Astrocyte of the hippocampus (primary cell): ENCODE data around the gene ST6GALNAC3.
"Not testable (repeated sequence)": the region's sequence is repeated elsewhere in the genome, so short reads cannot be mapped to it uniquely, and the experiment has no call there.

ENCODE experiments used
- DNase-seq: peaks from one replicate; pipeline ENCODE4 v3.0.0; 2011; ENCODE audit warnings: low read depth, low spot score

Gene ST6GALNAC3

DNA sequence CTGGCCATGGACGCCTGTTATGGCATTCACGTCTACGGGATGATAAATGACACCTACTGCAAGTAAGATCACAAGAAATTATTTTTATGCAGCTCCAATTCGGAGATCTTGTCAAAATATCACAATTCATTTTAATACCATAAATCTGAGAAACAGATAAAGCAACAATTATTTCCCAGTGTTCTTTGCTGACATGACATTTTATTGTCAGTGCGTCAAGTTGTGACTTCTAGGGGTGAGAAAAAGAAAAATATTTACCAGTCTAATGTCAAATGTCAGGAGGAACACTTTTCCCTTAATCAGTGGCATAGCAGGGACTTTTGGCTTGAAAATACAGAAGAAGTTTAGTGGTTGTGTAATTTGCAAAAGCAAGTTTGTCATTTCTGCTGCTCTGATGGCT, 553.0 kb downstream of the ST6GALNAC3 start:
- DNase-seq = no peak

DNA sequence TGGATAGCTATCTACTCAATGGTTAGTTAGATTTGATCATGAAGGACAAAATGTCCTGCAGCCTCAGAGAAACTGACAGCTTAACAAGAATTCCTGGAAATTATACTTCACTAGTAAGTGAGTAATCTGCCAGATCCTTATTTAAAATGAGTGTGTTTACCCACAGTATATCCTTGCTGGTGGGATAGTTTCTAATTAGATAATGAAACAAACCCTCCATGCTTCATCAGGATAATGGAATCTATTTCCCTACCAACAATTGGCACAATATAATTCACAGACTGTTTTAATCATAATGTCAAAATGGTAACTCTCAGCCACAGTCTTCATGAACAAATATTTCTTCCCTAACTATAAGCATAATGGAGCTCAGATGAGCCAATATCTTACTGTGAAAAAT, 553.4 kb downstream of the ST6GALNAC3 start:
- DNase-seq = no peak

DNA sequence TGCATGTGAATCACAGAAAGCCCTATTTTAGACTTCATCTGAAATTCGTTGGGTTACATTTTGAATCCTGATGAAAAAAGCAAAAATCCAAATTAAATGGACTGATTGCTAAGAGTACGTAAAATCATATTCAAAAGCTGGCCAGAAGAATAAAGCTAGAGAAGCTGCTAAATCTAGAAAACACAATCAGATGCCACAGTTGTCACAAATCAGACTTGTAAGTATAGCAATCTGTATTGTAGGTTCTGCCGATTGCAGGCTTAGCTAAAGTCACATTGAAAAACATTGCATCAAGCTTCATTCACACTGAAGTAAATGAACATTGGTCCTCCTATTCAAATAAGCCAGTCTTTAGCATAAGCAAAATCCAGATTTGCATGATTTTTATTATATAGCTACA, 557.6 kb downstream of the ST6GALNAC3 start:
- no peak for DNase-seq

DNA sequence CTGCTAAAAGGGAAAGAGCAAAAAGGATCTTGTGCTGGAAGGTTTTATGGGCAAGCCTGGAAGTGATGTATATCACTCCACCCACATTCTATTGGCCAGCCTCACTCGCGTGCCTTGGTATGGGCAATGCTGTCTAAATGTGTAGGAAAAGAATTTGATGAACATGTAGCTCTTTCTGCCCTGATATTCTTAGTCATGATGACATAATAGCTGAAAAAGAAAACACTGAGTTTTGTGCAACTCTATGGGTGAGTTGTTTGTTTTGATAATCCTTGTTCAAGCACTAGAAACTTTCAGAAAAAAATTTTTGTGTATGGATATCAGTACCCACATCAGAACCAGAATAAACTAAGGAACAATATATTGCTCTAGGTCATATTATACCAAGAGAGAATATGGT, 561.2 kb downstream of the ST6GALNAC3 start:
- no peak for DNase-seq

DNA sequence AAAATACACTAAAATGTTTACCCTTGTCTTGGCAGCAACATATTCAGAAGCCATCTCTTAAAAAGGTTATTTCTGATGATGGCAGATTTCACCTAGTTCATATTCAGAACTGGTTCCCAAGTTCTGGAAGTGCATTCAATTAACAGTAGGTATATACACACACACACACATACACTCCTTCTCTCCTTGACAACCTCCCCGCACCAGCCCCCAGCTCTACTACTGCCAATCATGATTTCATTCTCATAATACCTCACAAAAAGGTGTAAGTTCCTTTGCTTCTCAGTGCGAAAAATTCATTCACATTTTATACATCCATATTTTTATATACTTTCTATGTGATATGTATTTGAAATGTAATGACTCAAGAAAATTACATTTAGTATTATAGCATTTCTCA, 564.6 kb downstream of the ST6GALNAC3 start:
- no peak for DNase-seq

DNA sequence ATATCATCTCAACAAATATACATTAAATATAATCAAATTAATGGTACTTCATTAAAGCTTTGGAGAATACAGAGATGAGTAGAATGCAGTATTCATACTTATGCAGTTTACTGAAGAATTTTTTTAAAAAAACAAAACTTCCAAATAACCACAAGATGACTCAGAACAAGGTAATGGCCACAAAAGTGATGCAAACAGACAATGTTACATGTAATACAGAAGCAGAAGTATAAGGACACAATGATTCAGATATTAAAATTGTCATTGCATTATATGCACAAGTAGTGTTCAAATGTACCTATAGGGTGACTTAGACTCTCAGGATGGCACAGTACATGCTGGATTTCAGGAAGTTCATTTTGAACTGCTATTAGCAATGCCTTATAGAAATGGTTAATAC, 565.5 kb downstream of the ST6GALNAC3 start:
- peak; percentile 32 for DNase-seq

DNA sequence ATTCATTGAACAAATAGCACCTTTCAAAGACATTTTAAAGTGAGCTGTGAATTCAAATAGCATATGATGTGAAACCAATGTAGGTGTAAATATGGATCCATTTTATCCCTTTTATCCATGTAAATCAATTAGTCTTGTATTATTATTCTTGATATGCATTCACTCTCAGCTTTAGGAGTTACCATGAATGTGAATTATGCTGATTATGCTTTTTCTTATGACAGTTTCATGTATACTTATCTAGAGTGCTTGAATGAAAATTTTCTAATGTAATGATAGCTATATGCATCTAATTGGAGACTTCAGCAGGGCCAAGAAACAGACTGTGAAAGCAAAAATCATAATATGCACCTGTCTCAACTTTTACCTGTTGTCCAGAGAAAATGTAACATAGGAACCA, 566.2 kb downstream of the ST6GALNAC3 start:
- DNase-seq = no peak

DNA sequence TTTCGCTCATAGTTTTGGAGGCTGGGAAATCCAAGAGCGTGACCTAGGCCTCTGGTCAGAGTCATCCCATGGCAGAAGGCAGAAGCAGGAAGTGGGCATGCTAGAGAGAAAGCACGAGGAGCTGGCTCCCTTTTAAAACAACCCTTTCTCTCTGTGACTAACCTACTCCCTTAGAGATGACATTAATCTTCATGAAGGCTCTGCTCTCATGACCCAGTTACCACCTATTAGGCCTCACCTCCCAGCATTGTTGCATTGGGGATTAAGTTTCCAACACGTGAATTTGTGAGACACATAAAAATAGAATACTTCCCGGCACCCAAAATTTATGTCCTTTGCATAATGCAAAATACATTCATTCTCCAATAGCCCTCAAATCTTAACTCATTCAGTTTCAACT, 569.6 kb downstream of the ST6GALNAC3 start:
- no peak for DNase-seq

DNA sequence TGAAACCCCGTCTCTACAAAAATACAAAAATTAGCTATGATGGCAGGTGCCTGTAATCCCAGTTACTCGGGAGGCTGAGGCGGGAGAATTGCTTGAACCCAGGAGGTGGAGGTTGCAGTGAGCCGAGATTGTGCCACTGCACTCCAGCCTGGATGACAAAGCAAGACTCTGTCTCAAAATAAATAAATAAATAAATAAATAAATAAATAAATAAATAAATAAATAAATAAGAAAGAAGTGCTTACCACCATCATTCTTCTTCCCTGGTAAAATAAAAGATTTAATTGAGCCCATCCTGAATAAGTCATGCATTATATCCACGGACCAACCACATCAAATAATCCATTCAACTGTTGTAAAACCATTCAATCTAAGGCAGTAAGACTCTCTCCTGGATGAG, 578.3 kb downstream of the ST6GALNAC3 start:
- DNase-seq = not testable (repeated sequence)

DNA sequence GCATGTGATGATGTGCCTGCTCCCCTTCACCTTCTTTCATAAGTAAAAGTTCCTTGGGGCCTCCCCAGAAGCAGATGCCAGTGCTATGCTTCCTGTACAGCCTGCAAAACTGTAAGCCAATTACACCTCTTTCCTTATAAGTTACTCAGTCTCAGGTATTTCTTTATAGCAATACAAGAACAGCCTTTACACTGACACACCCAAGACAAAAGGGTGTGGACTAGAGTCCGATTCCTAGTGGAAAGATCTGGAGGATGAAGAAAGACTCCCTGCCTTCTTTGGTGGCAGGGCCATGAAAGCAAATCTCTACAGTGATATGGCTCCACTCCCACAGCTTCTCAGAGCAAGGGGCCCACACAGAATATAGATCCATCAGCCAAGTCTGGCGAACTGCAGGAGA, 583.1 kb downstream of the ST6GALNAC3 start:
- no peak for DNase-seq

DNA sequence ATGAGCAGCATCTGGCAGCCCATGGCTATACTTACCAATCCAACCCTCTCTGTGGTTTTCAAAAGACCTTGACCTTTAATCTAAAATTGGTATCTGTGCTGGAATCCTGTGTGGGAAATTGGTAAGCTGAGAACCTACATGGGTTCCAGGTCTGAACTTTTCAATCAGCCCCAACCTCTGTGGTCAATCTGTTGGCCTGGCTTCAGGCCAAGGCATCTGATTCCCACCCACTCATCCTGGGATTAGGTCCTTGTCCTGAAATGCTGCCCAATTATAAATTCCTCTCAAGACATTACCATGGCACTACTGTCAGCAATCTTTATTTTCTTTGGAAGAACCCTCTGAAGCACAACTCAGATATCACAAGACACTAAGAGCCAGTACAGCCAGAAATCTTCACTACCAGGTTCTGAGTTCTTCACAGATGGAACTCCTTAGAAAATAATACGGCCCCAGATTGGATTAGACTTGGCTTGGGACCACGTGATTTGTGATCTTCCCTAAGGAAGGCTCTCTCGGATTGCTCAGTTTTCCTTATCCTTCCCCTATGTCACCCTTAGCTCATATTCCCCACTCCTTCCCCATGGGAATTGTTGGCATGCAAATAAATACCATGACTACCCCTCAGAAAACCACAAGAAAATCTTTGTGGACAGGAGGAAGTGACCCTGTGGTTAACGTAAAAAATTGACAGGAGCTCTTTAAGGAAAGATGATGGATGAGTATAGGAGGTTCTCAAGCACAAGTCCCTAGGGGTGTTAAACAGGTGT, 584.8 kb downstream of the ST6GALNAC3 start:
- DNase-seq = peak; percentile 53

DNA sequence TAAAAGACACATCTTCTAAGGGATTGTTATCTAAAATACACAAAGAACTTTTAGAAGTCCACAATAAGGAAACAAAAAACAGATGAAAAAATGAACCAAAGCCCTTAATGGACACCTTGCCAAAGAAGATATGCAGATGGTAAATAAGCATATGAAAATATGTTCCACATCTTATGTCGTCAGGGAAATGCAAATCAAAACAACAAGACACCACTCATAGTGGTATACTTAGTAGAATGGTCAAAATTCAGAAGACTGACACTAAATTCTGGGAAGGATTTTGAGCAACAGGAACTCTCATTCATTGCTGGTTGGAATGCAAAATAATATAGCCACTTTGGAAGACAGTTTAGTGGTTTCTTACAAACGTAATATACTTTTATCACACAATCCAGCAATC, 587.0 kb downstream of the ST6GALNAC3 start:
- DNase-seq = no peak

DNA sequence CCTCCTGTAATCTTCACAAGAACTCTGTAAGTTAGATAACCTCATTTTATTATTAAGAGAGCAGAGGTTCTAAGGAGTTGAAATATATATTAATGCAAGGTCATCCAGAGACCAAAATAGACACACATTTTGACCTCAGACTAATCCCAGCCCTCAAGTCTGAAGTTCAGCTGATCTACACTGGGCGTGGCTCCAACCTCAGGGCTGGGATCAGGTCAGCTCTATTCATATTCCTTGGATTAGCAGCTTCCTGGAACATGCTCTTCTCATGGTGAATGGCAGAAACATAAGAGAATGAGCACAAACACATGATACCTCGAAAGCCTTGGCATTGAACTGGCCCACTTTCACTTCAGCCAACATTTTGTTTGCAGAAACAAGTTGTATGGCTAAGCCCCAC, 592.0 kb downstream of the ST6GALNAC3 start:
- DNase-seq = no peak

DNA sequence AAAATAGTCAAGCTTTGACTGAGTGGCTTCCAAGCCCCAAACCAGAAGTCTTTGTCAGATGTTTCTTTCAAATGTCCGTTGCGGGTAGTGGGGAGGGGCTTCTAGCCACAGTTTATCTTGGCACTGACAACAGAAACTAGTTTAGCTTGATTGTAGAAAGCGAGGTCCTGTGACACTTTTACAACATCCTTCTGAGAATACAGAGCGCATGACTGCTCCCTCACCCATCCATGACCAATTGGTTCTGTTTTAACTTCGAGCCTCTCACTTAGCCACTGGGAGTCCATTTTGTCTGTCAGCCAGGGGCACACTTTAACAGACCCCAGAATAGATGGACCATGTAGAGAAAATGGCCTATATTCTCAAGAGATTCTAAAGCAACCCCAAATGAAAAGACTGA, 593.5 kb downstream of the ST6GALNAC3 start:
- DNase-seq = peak; percentile 44

DNA sequence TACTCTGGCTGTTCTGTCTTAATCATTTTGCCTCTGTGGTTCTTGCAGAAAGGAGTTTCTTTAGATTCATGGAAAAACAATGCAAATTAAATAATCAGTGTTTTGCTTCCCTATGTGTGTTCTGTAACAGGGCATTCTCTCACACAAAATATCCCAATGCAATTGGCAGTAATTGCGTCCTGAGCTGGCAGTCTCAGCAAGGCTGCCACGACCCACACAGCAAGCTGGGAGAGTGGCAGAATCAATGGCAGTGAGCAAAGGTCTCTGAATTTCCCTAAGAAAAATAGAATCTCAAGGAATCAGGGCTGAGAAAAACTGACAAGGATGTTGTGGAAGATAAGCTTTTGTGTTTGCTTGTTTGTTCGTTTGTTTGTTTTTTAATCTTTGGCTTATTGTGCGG, 594.6 kb downstream of the ST6GALNAC3 start:
- no peak for DNase-seq

DNA sequence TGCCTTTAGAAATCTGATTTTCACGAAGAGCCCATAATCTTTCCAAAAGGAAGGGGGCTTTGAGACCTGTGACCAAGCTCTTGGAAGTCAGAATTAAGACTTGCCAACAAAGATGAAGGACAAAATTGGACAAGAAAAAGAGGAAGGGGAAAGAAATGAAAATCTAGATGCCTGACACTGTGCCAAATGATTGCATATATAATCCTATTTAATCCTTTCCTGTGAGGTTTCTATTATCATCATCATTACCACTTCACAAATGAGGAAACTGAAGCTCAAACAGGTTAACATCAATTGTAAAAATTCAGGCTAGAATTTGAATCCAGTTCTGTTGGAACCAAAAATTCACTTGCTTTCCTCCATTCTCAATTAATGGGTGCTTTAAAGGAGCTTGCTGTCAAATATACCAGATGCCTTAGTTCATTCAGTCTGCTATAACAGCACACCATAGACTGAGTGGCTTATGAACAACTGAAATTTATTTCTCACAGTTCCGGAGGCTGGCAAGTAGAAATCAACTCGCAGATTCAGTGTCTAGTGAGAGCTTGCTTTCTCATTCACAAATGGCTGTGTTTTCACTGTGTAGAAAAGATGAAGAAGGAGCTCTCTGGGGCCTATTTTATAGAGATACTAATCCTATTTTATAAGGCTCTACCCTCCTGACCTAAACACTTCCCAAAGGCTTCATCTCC, 595.2 kb downstream of the ST6GALNAC3 start:
- DNase-seq = no peak

DNA sequence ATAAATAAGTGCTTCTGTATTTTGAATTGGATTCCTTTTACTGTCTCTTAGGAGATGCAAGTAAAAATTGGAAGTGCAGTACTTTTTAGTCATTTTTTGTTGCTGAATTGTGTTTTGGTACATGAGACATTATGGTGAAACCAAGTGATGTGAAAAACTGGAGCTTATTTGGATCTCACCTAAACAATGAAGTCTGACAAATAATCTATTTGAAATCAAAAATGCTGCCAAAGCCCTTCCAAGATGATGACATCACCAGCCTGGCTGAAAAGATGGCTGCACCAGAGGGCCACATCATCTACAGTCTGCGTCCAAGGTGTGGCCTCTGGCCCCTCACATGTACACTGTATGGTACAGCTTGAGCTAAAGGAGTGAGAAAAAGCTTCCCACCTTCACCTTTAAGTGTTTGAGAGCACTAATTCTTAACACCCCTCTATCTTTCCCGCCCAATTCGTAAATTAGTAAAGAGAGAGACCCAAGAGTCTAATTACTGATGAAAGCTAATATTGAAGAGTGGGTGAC, 600.2 kb downstream of the ST6GALNAC3 start:
- DNase-seq = no peak

DNA sequence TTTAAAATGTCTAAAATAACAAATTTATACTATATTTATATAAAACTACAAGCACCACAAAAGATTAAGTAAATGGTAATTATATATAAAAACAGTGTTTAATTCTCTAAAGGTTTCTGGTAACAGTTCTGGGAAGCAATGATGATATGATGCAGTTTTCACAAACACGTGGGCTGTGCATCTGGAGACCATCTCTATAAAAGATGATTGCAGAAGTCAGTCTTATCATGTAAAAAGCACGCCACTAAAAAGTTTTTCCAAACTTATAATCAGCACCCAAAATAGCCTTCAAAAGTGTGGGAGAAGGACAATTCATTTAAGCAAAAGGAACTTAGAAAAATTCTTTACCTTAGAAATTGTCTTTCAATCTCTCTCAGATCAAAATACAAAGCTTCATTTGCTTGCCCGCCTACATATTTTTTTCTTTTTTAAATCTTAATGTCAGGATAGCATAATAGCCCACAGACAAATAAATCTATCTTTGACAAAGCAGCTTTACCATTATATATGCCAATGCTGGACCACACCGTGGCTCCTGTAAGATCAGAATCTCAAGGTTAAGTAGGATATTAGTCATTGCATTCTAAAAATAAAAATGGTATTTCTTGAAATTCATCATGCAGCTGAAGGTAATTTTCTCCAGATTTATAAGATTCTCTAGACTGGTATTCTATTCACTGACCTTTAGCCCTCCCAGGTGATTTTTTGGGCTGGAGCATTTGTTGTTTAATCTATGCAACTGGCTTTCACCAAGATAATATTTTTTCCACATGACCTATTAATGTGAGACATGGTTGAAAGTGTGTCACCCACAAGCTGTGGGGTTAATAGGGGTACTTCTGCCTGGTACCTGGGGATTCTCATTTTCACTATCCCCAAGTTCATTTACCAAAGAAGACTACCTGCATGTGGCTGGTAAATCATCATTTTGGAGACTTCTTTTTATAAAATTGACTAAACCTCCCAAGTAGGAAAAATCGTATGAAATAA, 603.2 kb downstream of the ST6GALNAC3 start:
- no peak for DNase-seq

DNA sequence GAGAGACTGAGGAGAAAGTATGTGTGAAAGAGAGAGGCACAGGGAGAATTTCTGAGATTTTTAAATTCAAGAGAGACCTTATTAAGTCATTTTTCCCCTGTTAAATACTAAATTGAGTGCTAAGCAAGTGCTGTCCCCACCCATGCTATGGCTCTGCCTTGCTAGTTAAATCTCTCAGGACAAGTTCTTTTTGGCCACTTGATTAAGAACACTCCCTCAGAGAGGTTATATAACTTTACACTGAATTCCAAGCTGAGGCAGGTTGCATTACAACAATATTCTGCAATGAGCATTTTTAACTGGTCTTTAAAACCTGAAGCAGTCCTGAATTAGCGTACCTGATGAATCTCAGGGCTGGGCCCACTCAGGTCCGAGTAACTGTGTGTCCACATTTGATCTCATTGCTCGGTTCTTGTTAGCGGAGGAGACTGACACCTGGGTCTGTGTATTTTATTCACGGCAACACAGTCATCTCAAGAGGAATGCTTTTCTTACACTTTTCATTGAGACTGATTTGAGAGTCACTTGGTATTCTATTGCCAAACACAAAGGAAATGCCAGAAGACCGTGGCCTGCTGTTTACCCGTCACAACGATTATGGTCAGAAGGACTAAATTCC, 605.1 kb downstream of the ST6GALNAC3 start:
- no peak for DNase-seq

DNA sequence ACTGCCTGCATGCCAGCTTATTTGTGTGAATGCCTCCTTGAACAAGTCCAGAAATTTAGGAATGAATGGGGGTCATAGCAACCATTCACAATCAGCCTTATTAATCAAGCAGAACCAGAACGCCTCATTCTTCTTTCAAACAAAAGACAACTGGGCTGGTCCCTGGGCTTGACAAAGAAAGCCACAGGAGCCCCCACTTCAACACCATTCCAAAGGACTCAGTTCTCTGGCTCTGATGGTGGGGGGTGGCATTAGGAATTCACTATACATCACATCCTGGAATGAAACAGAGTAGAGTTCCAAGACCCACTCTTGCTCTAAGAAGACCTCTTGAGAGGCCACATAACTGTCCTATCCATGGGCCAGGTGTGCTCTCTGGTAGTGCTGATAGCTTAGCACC, 606.1 kb downstream of the ST6GALNAC3 start:
- no peak for DNase-seq

DNA sequence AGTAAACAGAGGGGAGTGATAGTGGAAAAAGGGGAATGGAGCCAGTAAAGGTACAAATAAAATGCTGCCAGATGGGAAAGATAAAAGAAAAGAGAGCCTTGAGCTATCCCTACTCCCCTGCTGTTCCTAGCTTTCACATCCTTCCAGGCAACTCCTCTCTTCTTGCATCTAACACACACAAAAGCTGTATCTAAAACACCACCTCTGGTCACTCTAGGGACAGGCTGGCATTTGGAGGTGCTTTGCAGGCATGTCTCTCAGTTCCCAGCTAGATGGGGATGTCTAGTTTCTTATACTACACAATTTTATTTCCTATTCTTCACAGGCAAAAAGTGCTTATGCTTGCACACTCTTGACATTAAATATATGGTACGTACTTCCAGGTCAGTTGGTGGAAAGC, 607.6 kb downstream of the ST6GALNAC3 start:
- DNase-seq = no peak
